Cardiac fibroblast (primary cell): ENCODE results near the gene DUSP28.
A peak's percentile ranks its signal among the peaks of the same experiment; 100 is the strongest.

Experiments
- DNase-seq, 2 donors: peaks; one replicate each; pipeline versions ENCODE4 v3.0.0 to v3.0.0-alpha.2; 2010; ENCODE audit warnings: low read depth in 2 of 2
- H3K4me3 ChIP-seq, 2 donors: replicated peaks in 1 of 2; 1 replicate in 1 of 2; 2 replicates in 1 of 2; pipeline ENCODE4 v1.5.1; 2011; ENCODE audit warnings: low read depth in 2 of 2, low read length in 2 of 2, mild to moderate bottlenecking in 2 of 2, moderate library complexity in 1 of 2
- CTCF ChIP-seq: IDR thresholded peaks from one replicate; pipeline ENCODE4 v1.5.1; 2011; ENCODE audit warnings: low read depth, mild to moderate bottlenecking, low read length, inconsistent platforms

Gene DUSP28

DNA sequence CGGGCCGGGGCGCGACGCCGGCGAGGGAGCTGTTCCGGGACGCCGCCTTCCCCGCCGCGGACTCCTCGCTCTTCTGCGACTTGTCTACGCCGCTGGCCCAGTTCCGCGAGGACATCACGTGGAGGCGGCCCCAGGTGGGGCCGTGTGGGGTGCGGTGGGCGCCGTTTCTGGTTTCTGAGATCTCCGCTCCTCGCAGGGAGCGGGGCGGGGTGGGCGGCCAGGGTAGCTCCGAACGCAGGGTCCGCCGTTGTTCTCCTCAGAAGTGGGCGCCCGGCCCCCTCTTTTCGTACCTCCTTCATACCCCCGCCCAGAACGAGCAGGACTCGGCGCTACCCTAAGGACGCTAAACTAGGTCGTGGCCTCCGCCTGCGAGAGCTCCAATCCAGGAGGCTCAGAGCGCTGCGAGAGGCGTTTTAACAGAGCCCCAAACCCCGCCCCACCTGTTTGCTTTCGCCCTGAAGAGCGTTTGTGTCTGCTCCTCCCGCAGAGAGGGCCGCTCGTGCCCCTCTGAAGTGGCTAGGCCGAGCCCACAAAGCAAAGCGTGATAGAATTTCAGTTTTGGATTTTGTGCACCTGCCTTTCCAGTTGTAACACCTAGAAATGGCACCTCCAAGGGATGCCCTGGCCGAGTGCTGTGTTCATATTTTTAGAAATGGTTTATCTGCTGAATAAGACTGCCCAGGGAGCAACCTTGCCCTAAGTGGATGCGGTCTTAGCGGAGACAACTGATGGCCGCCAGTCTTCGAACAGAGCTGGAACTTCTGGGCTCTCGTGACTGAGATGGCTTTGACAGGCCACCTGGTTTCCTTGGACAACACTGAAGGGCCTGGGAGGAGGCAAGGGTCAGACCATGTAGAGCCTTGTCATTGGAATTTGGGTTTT lies 27.0 kb downstream of the DUSP28 start:
- TF ChIP-seq CTCF: no peak
- peak; percentile 18 to 28 for DNase-seq
- H3K4me3 ChIP-seq: peak overlapping the region; percentile 96 to 97

- no peak for TF ChIP-seq CTCF
- H3K4me3 ChIP-seq: peak overlapping the region in 1 of 2 donors; percentile 96
- DNase-seq: no peak
Observed at GRCh38 chr2:240588006-240588655, 28.0 kb downstream of the DUSP28 start.

GRCh38 chr2:240588669-240589068 lies 28.5 kb downstream of the DUSP28 start:
- no peak overlapping the region for H3K4me3 ChIP-seq
- DNase-seq: no peak
- no peak for TF ChIP-seq CTCF

DNA sequence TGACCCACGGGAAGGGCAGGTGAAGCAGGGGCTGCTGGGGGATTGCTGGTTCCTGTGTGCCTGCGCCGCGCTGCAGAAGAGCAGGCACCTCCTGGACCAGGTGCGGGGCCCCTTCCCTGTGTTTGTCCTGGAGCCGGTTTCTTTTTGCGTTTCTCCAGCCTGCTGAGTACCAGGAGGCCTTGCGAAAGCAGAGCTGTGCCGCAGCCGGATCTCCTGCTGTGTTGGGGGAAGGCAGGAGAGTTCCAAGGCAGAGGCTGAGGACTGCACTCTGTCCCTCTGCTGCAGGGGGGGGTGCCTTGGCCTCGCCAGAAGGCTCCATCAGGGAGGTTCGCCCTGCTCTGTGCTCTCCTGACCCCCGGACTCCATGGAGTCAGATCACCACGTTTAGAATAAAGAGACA lies 29.2 kb downstream of the DUSP28 start:
- H3K4me3 ChIP-seq: no peak overlapping the region
- no peak for TF ChIP-seq CTCF
- DNase-seq: no peak

GRCh38 chr2:240589850-240590525 lies 29.8 kb downstream of the DUSP28 start:
- no peak for DNase-seq
- H3K4me3 ChIP-seq: no peak overlapping the region
- TF ChIP-seq CTCF: no peak

- TF ChIP-seq CTCF: no peak
- no peak for DNase-seq
- H3K4me3 ChIP-seq: no peak overlapping the region
Observed at GRCh38 chr2:240590681-240591111, 30.5 kb downstream of the DUSP28 start.
